ENCODE results near the gene INPP5F.

Gene INPP5F, protein sequence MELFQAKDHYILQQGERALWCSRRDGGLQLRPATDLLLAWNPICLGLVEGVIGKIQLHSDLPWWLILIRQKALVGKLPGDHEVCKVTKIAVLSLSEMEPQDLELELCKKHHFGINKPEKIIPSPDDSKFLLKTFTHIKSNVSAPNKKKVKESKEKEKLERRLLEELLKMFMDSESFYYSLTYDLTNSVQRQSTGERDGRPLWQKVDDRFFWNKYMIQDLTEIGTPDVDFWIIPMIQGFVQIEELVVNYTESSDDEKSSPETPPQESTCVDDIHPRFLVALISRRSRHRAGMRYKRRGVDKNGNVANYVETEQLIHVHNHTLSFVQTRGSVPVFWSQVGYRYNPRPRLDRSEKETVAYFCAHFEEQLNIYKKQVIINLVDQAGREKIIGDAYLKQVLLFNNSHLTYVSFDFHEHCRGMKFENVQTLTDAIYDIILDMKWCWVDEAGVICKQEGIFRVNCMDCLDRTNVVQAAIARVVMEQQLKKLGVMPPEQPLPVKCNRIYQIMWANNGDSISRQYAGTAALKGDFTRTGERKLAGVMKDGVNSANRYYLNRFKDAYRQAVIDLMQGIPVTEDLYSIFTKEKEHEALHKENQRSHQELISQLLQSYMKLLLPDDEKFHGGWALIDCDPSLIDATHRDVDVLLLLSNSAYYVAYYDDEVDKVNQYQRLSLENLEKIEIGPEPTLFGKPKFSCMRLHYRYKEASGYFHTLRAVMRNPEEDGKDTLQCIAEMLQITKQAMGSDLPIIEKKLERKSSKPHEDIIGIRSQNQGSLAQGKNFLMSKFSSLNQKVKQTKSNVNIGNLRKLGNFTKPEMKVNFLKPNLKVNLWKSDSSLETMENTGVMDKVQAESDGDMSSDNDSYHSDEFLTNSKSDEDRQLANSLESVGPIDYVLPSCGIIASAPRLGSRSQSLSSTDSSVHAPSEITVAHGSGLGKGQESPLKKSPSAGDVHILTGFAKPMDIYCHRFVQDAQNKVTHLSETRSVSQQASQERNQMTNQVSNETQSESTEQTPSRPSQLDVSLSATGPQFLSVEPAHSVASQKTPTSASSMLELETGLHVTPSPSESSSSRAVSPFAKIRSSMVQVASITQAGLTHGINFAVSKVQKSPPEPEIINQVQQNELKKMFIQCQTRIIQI

DNA sequence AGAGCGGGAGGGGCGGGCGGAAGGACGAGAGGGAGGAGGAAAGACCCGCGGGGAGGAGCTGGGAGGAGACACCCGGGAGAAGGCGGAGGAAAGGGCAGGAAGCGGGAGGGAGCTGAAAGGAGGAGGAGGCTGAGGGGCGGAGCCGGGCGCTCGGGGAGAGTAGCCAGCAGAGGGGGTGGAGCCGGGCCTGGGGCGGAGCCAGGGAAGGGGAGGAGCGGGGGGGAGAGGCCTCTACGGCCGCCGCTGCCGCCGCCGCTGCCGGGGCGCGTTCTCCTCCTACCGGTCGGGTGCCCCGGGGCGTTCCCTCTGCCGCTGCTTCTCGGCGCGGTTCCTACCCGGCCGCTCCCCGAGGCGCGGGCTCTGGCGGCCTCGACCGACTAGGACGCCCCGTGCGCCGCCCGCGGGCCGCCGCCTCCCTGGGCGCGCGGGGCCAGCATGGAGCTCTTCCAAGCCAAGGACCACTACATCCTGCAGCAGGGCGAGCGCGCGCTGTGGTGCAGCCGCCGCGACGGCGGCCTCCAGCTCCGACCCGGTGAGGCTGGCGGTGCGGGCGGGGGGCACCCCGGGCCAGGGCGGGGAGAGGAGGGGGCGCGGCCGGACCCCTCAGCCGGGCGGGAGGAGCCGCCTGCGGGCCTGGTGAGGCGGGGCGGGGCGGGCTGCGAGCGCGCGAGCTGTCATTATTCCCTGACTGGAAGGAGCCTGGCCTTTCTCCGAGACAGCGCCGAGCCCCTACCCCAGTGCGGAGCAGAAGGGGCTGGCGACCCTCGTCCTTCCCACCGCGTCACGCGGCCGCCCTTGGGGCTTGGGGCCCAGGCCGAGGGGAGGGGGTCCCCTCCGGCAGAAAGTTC lies at the start of gene INPP5F:
Gene INPP5F, plus strand, starts transcription at position 223 of the 848 bp plus-strand sequence. Its CDS starts 213 bp downstream, at position 436.
- DNase-seq = peak; percentile 98

DNA sequence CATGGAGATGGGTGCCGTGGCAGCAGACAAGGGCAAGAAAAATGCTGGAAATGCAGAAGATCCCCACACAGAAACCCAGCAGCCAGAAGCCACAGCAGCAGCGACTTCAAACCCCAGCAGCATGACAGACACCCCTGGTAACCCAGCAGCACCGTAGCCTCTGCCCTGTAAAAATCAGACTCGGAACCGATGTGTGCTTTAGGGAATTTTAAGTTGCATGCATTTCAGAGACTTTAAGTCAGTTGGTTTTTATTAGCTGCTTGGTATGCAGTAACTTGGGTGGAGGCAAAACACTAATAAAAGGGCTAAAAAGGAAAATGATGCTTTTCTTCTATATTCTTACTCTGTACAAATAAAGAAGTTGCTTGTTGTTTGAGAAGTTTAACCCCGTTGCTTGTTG lies 48.7 kb upstream of the INPP5F start:
- DNase-seq = no peak

DNA sequence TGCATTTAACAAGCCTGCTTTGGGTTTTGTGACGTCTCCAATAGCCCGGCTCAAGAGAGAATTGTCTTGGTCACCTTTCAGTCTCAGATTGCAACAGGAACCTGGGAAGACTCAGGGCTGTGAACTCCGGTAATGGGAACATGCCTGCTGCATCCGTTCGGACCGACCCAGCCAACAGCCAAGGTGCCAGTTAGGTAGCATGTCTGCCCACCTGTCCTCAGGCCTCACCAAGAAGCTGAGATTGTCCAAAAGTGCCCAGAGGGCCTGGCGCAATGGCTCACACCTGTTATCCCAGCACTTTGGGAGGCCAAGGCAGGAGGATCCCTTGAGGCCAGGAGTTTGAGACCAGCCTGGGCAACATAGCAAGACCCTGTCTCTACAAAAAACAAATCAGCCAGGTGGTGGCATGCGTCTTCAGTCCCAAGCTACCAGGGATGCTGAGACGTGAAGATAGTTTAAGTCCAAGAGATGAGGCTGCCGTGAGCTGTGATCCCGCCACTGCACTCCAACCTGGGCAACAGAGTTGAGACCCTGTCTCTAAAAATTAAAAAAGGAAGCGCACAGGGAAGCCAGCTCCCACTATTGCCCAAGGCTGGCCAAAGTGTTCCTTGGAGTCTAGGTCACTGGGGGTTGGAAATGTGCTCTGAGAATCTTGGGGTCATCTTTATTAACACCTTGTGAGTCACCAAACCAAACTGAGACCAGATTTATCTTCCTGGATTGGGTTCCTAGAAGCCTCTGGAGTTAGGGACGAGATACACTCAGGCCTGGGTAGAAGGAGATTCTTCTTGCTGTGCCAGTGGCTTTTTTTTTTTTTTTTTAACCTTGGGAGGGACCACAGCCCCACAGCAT lies 47.7 kb upstream of the INPP5F start:
- DNase-seq = no peak

DNA sequence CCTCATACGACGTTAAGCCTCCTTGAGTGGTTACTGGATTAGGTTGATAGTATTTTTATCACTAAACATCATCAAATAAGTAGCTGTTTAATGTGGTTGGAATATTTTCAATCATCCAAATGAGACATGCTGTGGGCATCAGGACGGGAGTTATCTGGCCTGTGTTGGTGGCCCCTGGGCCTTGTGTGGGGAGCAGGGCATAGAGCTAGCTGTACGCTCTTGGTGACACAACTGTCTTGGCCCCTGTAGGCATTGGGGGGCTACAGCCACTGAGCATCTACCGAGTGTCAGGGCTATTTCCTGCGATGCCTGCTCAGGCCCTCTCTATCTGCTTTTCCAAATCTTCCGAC lies 46.4 kb upstream of the INPP5F start:
- no peak for DNase-seq

DNA sequence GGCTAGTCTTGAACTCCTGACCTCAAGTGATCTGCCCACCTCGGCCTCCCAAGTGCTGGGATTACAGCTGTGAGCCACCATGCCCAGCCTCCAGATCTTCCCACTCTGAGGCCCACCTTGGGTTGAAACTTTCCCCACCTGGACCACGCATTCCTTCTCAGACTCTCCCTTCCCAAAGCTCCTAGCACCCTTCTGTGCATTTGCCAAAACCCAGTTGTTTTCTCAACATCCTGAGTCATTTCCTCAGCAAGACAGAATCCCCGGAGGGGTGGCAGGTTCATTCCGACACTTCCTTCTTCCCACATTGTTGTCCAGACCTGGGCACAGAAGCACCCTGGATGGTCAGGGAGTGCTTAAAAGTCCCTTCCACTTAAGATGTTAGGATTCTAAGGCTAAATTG lies 45.8 kb upstream of the INPP5F start:
- no peak for DNase-seq

DNA sequence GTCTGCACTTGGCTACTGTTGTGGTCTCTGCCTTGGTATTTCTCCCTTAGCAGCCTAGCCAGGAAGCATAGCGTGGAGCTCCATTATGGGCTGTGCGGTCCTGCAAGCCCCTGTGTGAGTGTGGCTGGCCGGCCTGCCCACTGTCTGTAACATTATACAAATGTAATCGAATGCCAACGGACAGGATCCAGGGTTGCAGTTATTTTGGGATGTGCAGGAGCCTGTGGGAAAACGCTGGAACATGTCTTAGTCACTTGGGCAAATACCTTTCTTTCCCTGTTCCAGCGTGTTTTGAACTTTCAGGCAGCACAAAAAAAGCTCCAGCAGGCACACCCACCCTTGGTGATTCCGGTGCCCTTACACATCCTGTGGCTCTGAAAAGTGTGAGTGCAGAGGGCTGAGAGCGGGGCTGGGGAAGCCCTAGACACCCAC lies 45.2 kb upstream of the INPP5F start:
- DNase-seq = no peak

DNA sequence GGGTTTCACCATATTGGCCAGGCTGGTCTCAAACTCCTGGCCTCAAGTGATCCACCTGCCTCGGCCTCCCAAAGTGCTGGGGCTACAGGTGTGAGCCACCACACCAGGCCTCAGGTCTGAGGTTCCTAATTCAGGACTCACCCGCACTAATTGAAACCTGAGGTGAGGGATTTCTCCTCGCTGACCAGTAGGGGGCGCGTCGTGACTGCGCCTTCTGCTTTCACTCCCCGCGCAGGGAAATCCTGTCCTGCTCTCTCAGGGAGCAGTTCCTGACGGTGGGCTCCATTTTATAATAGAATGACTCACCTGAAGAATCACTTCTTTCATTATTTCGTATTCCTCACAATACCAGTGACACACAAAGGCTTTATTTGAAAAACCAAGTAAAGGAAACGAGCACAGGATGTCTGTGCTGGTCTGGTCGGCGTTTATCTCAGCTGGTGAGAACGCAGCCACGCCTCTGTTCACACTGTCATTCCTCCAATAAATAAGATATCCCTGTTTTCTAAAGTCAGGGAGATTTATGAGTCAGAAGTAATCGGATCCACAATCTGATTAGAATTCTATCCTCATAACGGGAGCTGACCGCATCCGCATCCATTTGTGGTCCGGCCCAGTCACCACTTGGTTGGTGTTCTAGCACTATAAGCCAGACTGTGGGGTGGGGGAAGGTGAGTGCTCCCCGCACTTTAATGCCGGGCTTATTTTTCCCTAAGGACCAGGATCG lies 39.2 kb upstream of the INPP5F start:
- DNase-seq = peak; percentile 93

DNA sequence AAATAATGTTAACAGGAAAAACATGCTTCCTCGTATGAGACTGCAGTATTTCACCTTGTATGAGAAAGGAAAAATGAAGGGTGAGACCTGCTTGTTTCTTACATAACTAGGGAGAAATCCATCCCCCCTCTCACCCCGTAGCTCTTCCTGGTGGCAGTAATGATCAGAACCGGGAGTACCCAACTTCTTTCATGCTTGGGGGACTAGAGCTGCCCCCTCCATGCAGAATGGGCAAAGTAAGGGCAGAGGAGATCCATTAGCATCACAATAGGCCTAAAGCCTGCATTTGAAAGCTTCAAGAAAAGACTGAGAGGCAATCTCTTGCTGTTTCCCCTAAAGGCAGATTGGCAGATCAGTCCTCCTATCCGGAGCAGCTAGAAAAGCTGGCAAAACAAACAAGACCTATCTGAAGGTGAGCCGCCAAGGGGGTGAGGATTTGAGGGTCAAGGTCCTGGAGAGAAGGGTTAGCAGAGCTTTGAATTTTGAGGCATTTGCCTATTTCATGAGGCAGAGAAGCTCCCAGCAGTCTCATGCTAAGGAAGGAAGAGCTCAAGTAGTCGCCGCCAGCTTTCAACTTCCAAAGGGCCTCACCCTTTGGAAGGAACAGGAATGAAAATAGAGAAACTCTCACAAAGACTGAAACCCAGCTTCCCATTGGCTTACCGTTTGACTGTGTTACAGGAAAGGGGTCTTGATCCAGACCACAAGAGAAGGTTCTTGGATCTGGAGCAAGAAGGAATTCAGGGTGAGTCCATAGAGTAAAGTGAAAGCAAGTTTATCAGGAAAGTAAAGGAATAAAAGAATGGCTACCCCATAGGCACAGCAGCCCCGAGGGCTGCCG lies 38.4 kb upstream of the INPP5F start:
- DNase-seq = no peak

DNA sequence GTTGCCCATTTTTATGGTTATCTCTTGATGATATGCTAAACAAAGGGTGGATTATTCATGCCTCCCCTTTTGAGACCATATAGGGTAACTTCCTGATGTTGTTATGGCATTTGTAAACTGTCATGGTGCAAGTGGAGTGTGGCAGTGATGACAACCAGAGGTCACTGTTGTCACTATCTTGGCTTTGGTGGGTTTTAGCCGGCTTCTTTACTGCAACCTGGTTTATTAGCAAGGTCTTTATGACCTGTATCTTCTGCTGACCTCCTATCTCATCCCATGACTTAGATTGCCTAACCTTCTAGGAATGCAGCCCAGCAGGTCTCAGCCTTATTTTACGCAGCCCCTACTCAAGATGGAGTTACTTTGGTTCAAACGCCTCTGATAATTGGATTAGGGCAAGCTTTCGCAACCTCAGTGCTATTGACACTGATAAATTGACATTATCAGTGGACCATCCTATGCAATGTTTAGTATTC lies 37.8 kb upstream of the INPP5F start:
- DNase-seq = no peak

DNA sequence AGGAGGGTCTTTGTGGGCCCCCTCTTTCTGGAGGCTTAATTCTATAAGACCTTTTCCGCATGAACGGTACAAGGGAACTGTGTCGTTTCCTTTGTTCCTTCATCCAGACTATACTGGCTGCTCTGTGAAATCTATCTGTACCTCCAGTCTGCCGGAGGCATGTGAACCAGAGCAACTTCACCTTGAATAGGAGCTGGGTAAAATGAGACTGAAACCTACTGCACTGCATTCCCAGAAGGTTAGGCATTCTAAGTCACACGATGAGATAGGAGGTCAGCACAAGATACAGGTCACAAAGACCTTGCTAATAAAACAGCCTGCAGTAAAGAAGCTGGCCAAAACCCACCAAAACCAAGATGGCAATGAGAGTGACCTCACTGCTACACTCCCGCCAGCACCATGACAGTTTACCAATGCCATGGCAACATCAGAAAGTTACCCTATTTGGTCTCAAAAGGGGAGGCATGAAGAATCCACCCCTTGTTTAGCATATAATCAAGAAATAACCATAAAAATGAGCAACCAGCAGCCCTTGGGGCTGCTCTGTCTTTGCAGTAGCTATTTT lies 36.8 kb upstream of the INPP5F start:
- DNase-seq = no peak

DNA sequence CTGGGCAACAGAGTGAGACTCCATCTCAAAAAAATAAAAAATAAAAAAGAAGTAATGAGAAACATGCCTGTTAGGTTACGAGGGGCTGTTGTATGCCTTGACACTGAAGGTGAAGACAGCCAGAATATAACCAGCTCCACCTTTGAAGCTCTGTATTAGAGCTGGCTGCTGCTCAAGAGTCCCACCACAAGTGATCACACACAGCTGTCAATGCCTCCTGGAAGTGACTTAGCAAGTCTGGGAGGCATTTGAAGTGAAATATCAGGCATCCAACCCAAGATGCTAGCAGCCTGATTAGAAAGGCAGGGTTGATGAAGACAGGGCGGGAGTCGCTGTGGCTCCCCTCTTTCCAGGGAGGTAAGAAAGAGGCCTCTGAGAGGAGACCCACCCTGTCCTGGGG lies 34.1 kb upstream of the INPP5F start:
- DNase-seq = no peak

DNA sequence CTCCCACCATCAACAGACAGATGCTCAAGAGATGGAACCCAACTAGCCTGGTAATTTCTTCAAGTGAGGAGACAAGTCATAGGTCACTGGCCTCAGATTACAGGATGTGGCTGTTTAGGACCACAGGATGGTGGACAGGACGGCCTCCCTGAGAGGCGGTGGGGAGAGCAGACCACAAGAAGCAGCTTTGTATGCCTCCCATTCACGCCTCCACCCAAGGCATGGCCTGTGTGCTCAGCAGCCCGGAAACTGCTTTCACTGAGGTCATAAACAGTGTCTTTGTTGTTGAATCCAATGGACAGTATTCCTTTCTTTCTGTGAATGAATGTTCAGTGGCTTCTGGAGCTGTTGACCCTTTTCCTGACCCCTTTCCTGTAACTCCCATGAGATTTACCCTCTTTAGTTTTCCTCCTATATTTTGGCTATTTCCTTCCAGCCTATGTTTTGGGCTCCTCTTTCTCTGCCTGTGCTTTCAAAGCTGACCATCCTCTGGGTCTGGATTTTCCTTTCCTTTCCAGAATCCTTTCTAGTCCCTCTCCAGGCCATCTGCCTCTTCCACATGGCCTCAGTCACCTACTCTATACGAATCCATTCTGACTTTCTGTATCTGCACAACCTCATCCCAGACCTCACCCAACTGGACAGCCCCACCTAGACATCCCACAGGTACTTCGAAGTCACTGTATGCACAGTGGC lies 32.4 kb upstream of the INPP5F start:
- DNase-seq = no peak

DNA sequence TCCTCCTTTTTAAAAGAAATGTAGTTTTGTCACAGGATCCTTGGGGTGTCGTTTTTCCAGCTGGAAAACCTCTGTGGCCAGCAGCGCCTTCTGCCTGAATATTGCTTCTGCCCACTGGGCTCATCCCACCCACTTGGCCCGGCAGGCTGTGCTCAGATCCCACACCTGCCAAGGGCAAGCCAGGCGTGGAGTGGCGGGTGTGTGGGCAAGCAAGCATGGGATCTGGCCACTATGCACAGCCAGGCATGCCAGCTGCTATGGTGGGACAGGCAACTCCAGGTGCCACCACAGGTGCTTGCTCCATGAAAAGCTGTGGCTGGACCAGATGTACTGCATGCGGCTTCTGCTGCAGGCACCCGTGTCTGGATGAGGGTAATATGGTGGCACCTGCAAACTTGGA lies 31.2 kb upstream of the INPP5F start:
- DNase-seq = no peak

DNA sequence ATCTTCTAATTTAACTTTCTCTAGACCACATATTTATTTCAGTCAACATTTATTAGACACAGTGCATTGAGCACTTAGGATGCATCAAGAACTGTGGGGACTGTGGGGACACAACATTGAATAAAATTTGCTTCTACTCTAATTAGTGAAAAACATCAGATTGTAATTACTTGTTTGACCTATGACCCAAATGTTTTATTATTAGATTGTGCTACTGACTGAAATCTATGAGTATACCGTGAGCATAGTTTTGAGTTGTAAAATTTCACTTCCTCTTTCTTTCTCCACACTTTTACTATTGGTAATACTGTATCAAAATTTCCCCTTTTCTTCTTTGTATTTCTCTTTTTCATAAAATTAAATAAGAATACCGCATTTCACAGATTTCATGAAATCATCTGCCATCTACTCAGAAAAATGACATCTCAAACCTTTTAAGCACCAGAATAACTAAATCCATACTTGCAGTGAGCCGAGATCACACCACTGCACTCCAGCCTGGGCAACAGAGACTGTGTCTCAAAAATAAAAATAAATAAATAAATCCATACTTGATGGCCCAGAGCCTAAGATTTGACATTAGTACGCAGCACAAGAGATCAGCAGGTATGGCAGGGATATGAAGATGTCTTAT lies 25.4 kb upstream of the INPP5F start:
- no peak for DNase-seq

DNA sequence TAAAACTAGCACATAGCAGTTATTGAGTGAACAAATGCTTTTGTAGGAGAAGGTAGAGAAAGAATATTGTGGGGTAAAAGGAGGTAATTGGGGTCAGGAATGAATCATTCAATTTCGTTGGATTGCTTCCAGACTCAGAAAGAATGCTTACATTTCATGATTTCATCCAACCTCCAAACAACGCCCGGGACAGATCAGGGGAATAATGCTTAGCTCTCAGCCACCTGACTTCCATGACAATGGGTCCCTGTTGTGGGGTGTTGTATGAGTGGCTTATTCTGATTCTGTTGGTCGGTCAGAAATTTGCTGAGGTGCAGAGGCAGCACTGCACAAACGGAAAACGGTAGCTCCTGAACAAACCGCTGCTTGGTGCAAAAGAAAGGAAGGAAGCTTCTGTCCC lies 24.0 kb upstream of the INPP5F start:
- no peak for DNase-seq

DNA sequence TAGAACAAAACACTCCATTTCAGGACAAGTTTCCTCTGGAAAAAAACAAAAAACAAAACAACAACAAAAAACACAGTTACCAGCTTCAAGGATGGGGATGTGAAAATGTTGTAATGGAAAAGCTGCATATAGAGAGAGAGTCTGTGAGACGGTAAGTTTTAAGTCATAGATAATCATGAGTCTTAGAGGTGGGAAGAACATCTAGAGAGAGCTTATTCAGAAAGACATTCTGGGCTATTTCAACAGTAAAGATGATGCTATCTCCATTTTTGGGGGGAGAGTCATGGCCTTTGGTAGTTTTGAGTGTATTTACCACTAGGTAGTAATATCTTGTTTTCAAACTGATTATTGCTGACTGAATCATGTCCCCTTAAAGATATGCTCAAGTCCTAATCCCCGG lies 23.3 kb upstream of the INPP5F start:
- no peak for DNase-seq

DNA sequence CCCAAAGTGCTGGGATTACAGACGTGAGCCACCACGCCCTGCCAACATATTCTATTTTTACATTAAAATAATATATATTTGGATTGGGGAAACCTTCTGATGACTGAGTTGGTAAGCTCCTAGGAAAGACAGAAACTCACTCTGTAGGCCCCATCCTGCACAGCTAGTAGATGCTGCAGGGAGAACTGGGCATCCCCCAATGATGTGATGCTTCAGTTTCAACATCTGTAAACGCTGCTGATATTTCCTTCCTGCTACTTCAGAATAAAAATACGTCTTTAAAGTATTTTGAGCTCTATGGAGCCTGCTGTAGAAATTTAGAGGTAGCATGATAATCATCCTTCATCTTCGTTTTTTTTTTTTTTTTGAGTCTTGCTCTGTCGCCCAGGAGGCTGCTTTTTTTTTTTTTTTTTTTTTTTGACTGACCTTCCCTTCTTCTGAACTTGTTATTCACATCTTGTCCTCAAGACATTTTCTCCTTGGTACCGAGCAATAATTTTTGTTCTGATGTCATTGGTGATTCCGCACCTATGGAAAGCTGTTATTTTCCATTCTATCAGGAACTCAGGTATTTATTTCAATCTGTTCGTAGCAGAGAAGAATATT lies 21.8 kb upstream of the INPP5F start:
- no peak for DNase-seq

DNA sequence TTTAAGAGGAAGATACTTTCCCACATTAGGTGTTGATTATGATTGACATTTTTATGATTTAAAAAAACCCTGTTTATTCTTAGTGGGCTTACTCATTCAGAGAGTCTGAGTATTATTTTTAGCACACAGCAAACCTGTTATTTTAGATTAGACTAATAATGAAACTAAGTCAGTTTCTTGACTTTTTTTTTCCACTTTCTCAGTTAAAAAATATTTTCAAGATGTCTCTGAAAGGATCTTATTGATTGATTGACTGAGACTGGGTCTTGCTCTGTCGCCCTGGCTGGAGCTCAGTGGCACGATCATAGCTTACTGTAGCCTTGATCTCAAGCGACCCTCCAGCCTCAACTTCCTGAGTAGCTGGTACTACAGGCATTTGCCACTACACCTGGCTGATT lies 20.4 kb upstream of the INPP5F start:
- DNase-seq = no peak
